Activated CD4-positive, alpha-beta T cell treated with anti-CD3 and anti-CD28 coated beads for 36 hours (primary cell): ENCODE results near the gene IGSF11. TPM values are rescaled to one million over a fixed set of nuclear protein-coding genes. Genes with fewer than 3 reads are reported as not detected.
"Not testable (repeated sequence)": the region's sequence is repeated elsewhere in the genome, so short reads cannot be mapped to it uniquely, and the experiment has no call there.

Experiments
- ATAC-seq: fragments of 200-7000 bp; cut with Tn5 transposase; one replicate; pipeline ENCODE4 v1.10.0; 2021; ENCODE audit warnings: mild to moderate bottlenecking, moderate library complexity
- CTCF ChIA-PET: fragments of 350-600 bp; sonication (Branson Sonifier 250); formaldehyde crosslinking; loops from one replicate; lab custom pipeline; 2021; ENCODE audit warnings: antibody characterized with exemption; lab: Charles Lee
- POLR2A ChIA-PET: fragments of 350-600 bp; sonication (Branson Sonifier 250); formaldehyde crosslinking; loops from one replicate; lab custom pipeline; 2021; ENCODE audit warnings: antibody characterized with exemption, inconsistent platforms; lab: Charles Lee
- DNase-seq: peaks from one replicate; pipeline ENCODE4 v3.0.0-alpha.2; 2020
- H3K27ac Mint-ChIP-seq: one replicate; pipeline ENCODE4 v1.8.0; 2021; ENCODE audit warnings: mixed read lengths
- H3K27me3 Mint-ChIP-seq: one replicate; pipeline ENCODE4 v1.8.0; 2021; ENCODE audit warnings: mixed read lengths
- H3K36me3 Mint-ChIP-seq: one replicate; pipeline ENCODE4 v1.8.0; 2021; ENCODE audit warnings: low read depth, mixed read lengths
- H3K4me1 Mint-ChIP-seq: one replicate; pipeline ENCODE4 v1.8.0; 2021; ENCODE audit warnings: mixed read lengths
- H3K4me3 Mint-ChIP-seq: one replicate; pipeline ENCODE4 v1.8.0; 2021; ENCODE audit warnings: mild to moderate bottlenecking, moderate library complexity, mixed read lengths
- H3K9me3 Mint-ChIP-seq: one replicate; pipeline ENCODE4 v1.8.0; 2021; ENCODE audit warnings: low read depth, mixed read lengths
- intact Hi-C, 2 experiments: fragments of 100-400 bp; cut with DNase I in 1 of 2; cut with micrococcal nuclease in 1 of 2; formaldehyde crosslinking; loops; one replicate each; pipeline versions ENCODE4 v1.14.2 to v1.15.1; 2022 to 2024; cut with DNase I, micrococcal nuclease
- total RNA-seq, 2 experiments: library from RNA; stranded (reverse); gene quantifications; one replicate each; pipeline ENCODE4 v1.2.3, GENCODE V29; 2021

Gene IGSF11, protein sequence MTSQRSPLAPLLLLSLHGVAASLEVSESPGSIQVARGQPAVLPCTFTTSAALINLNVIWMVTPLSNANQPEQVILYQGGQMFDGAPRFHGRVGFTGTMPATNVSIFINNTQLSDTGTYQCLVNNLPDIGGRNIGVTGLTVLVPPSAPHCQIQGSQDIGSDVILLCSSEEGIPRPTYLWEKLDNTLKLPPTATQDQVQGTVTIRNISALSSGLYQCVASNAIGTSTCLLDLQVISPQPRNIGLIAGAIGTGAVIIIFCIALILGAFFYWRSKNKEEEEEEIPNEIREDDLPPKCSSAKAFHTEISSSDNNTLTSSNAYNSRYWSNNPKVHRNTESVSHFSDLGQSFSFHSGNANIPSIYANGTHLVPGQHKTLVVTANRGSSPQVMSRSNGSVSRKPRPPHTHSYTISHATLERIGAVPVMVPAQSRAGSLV
- under 1 TPM; 0.09 to 0.23 TPM for total RNA-seq

DNA sequence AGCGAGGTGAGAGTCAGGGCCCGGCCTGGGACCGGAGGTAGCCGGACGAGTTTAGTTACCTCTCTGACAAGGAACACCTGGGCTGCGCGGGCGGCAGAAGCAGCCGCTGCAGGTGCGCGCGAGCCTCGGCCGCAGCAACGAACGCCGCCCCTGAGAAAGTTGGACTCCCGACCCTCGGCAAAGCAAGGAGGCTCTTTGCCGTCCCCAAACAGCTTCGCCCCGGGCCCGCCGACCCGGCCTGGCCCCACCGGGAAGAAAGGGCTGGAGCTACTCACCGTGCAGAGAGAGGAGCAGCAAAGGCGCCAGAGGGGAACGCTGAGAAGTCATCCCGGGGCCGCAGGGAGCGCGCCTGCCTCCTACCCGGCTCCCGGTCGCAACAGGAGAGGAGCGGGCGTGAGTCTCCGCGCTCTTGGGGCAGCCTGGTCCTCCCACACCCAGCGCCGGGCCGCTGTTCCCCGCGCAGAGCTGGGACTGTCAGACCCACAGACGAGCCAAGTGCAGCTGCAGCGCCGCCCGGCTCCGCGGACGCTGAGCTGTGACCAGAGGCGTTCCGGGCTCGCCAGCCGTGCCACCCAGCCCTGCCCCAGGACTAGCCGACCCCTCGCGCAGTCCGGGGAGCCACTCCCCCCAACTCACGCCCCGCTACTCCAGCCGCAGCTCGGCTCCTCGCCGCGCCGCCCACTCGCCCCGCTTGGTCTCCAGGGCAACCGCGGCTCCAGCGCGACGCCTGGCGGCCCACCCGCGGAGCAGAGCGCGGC lies at the start of gene IGSF11:
Gene IGSF11, minus strand, starts transcription at position 591 of the 758 bp plus-strand sequence. Its CDS starts 264 bp downstream, at position 327.
- peaks cover 6% of the 10 kb centered on the region for H3K4me1 Mint-ChIP-seq
- no peak within 1 kb of the TSS for H3K27ac Mint-ChIP-seq
- peaks cover 33% of the 10 kb centered on the region for H3K27me3 Mint-ChIP-seq
- ChIA-PET POLR2A (interaction anchor here (0.8 kb wide), 1 partner anchor 150 kb away, joined by 6 read pairs; no protein-coding TSS in a partner anchor), CTCF (interaction anchor here (0.6 to 13.6 kb wide), 19 partner anchors 10 to 206 kb away, joined by 3 to 240 read pairs (median 4); partner anchors contain the start of gene B4GALT4)
- no peaks in the 10 kb centered on the region for H3K9me3 Mint-ChIP-seq
- H3K36me3 Mint-ChIP-seq: no peaks in the 10 kb centered on the region
- H3K4me3 Mint-ChIP-seq: peak within 1 kb of the TSS; percentile 77
- peak; percentile 93 for ATAC-seq
- DNase-seq: peak; percentile 82
- intact Hi-C loops: loop anchor here (1.0 to 10.0 kb wide), 5 partner anchors 64 to 207 kb away; no protein-coding TSS in a partner anchor

GRCh38 chr3:119080364-119080763 lies 45.7 kb upstream of the IGSF11 start:
- peaks cover 1% of the 10 kb centered on the region for H3K27me3 Mint-ChIP-seq
- ChIA-PET CTCF (interaction anchor here (1.4 to 1.9 kb wide), 2 partner anchors 196 to 198 kb away, joined by 4 to 8 read pairs; no protein-coding TSS in a partner anchor), POLR2A (no interaction called here)
- H3K36me3 Mint-ChIP-seq: no peaks in the 10 kb centered on the region
- peaks cover 2% of the 10 kb centered on the region for H3K9me3 Mint-ChIP-seq
- intact Hi-C loops: no loop called here
- no peak for DNase-seq
- H3K4me3 Mint-ChIP-seq: no peak overlapping the region
- ATAC-seq: no peak
- no peaks in the 10 kb centered on the region for H3K4me1 Mint-ChIP-seq
- no peak overlapping the region for H3K27ac Mint-ChIP-seq

GRCh38 chr3:119073258-119074001 lies 38.8 kb upstream of the IGSF11 start:
- ChIA-PET POLR2A (no interaction called here), CTCF (no interaction called here)
- intact Hi-C loops: no loop called here
- Mint-ChIP-seq H3K27me3 (peaks cover 10% of the 10 kb centered on the region), H3K9me3 (peaks cover 5% of the 10 kb centered on the region), H3K4me3 (no peak overlapping the region), H3K27ac (no peak overlapping the region), H3K36me3 (no peaks in the 10 kb centered on the region), H3K4me1 (no peaks in the 10 kb centered on the region)
- DNase-seq (no peak), ATAC-seq (no peak)

DNA sequence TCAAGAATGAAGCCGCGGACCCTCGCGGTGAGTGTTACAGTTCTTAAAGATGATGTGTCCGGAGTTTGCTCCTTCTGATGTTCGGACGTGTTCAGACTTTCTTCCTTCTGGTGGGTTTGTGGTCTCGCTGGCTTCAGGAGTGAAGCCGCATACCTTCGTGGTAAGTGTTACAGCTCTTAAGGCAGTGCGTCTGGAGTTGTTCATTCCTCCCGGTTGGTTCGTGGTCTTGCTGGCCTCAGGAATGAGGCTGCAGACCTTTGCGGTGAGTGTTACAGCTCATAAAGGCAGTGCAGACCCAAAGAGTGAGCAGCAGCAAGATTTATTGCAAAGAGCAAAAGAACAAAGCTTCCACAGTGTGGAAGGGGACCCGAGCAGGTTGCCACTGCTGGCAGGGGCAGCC lies 37.8 kb upstream of the IGSF11 start:
- POLR2A ChIA-PET, H3K4me3 Mint-ChIP-seq, H3K9me3 Mint-ChIP-seq, H3K4me1 Mint-ChIP-seq, ATAC-seq, DNase-seq, intact Hi-C loops, H3K27me3 Mint-ChIP-seq, H3K27ac Mint-ChIP-seq, H3K36me3 Mint-ChIP-seq: not testable (repeated sequence)
- CTCF ChIA-PET: interaction anchor here (1.5 kb wide), 1 partner anchor 23 kb away, joined by 4 read pairs; no protein-coding TSS in a partner anchor

DNA sequence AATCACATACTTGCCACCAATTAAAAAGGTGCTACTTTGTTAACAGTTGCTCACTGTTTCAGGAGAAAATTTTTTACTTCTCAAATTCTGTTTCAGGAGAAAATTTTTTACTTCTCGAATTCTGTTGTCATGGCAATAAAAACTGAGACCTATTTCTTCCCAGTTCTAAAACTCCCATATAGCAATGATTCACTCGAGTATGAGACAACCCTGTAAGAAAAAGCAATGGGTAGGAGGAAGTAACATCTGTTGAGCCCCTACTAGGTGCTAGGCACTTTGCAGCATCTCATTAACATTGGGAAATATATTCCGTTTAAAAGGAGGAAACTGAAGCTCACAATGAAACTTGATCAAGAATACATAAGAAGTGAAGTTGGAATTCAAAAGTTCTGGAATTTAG lies 35.1 kb upstream of the IGSF11 start:
- ChIA-PET POLR2A (no interaction called here), CTCF (no interaction called here)
- Mint-ChIP-seq H3K27me3 (peaks cover 6% of the 10 kb centered on the region), H3K4me3 (no peak overlapping the region), H3K36me3 (no peaks in the 10 kb centered on the region), H3K4me1 (no peaks in the 10 kb centered on the region), H3K27ac (no peak overlapping the region), H3K9me3 (peaks cover 4% of the 10 kb centered on the region)
- intact Hi-C loops: no loop called here
- DNase-seq (no peak), ATAC-seq (no peak)

DNA sequence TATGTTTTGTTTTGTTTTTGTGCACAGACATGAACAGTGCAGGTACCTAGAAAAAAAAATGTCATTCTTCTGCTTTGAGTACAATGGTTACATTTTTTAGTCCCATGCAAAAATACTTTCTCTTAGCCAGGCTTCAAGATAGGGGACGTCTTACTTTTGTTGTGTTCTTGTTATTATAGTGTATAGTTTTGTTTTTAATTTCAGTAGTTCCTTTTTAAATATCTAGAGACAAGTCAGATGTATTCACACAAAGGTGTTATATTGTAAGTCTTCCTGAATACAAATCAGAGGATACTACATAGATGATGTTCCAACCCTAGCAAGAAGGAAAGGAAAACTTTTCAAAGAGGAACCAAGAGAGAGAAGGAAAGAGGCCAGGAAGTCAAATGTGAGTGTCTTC lies 28.8 kb upstream of the IGSF11 start:
- ChIA-PET CTCF (no interaction called here), POLR2A (no interaction called here)
- Mint-ChIP-seq H3K9me3 (no peaks in the 10 kb centered on the region), H3K36me3 (no peaks in the 10 kb centered on the region), H3K27me3 (no peaks in the 10 kb centered on the region), H3K27ac (no peak overlapping the region), H3K4me1 (no peaks in the 10 kb centered on the region), H3K4me3 (no peak overlapping the region)
- DNase-seq: no peak
- intact Hi-C loops: no loop called here
- ATAC-seq: no peak

GRCh38 chr3:119062892-119063291 lies 28.2 kb upstream of the IGSF11 start:
- no peaks in the 10 kb centered on the region for H3K27me3 Mint-ChIP-seq
- ATAC-seq: no peak
- ChIA-PET POLR2A (no interaction called here), CTCF (no interaction called here)
- intact Hi-C loops: no loop called here
- DNase-seq: no peak
- no peak overlapping the region for H3K27ac Mint-ChIP-seq
- H3K36me3 Mint-ChIP-seq: no peaks in the 10 kb centered on the region
- no peak overlapping the region for H3K4me3 Mint-ChIP-seq
- no peaks in the 10 kb centered on the region for H3K9me3 Mint-ChIP-seq
- H3K4me1 Mint-ChIP-seq: no peaks in the 10 kb centered on the region

DNA sequence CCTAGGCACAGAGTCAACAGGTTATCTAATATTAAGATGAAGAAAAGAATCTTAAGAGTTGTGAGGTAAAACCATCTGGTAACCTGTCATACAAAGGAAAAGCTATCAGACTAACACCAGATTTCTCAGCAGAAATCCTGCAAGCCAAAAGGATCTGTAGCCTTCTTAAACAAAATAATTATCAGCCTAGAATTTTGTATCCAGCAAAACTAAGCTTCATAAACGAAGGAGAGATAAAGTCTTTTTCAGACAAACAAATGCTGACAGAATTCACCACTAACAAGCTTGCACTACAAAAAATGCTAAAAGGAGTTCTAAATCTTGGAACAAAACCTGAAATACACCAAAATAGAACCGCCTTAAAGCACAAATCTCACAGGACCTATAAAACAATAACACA lies 9.9 kb upstream of the IGSF11 start:
- ChIA-PET POLR2A (no interaction called here), CTCF (interaction anchor here (1.0 kb wide), 1 partner anchor 10 kb away, joined by 4 read pairs; the partner anchor contains the start of gene IGSF11)
- Mint-ChIP-seq H3K4me3 (no peak overlapping the region), H3K4me1 (no peaks in the 10 kb centered on the region), H3K9me3 (no peaks in the 10 kb centered on the region), H3K27ac (no peak overlapping the region), H3K36me3 (no peaks in the 10 kb centered on the region), H3K27me3 (peaks cover 13% of the 10 kb centered on the region)
- DNase-seq (no peak), ATAC-seq (no peak)
- intact Hi-C loops: no loop called here

- Mint-ChIP-seq H3K4me3 (no peak overlapping the region), H3K27me3 (peaks cover 20% of the 10 kb centered on the region), H3K9me3 (no peaks in the 10 kb centered on the region), H3K27ac (no peak overlapping the region), H3K36me3 (no peaks in the 10 kb centered on the region), H3K4me1 (no peaks in the 10 kb centered on the region)
- CTCF ChIA-PET: interaction anchor here (0.9 to 3.6 kb wide), 2 partner anchors 9 to 157 kb away, joined by 3 to 16 read pairs; no protein-coding TSS in a partner anchor
- intact Hi-C loops: no loop called here
- no peak for DNase-seq
- POLR2A ChIA-PET: no interaction called here
- no peak for ATAC-seq
These were observed 7.5 kb upstream of the IGSF11 start for GRCh38 chr3:119042162-119042561.

- Mint-ChIP-seq H3K4me1 (peaks cover 6% of the 10 kb centered on the region), H3K9me3 (no peaks in the 10 kb centered on the region), H3K27me3 (peaks cover 36% of the 10 kb centered on the region), H3K36me3 (no peaks in the 10 kb centered on the region), H3K4me3 (peak overlapping the region; percentile 77), H3K27ac (no peak overlapping the region)
- DNase-seq: no peak
- no peak for ATAC-seq
- CTCF ChIA-PET: interaction anchor here (0.6 to 13.6 kb wide), 16 partner anchors 9 to 206 kb away, joined by 3 to 240 read pairs (median 4); partner anchors contain the start of gene B4GALT4
- intact Hi-C loops: loop anchor here (2.0 to 10.0 kb wide), 2 partner anchors 64 to 200 kb away; no protein-coding TSS in a partner anchor
- POLR2A ChIA-PET: interaction anchor here (0.8 kb wide), 1 partner anchor 151 kb away, joined by 6 read pairs; no protein-coding TSS in a partner anchor
These were observed 334 bp upstream of the IGSF11 start for GRCh38 chr3:119035014-119035346.
